ENCODE results near the gene TRAPPC5. TPM values are rescaled to one million over a fixed set of nuclear protein-coding genes. Genes with fewer than 3 reads are reported as not detected.

The TRAPPC5 gene
- total RNA-seq, 1 experiment from 2014 or later = 317 TPM

DNA sequence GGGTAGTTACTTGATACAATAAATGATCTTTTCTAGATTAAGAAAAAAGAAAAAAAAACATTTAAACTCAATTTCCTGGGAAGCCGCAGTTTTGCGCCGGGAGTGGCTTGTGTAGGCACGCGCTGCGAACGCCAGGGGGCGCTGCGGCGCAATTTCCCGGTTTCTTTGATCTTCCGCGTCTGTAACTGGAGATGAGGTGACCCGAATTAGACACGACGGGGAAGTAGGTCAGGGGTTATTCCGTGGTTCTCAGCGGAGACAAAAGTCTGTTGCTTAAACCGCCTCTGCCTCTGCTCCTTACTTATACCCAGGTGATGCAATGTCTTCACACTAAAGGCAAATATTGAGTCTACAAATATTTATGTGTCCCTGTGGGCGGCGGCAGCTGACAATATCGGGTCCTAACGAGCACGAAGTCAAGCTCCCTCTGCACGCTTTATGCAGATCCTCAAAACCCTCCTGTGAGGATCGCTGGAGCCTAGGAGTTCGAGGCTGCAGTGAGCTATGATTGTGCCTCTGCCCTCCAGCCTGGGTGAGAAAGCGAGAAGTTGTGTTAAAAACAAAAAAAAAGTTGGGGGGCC is 28.5 kb upstream of the TRAPPC5 start:
- H3K79me2 ChIP-seq (ENCODE audit: low read length) = no peaks in the 10 kb centered on the region
- no peaks in the 10 kb centered on the region for H4K20me1 ChIP-seq (ENCODE audit: low read length)
- ChIA-PET POLR2A (ENCODE audit: unreplicated experiment) (interaction anchor here (0.6 kb wide), 1 partner anchor 146 kb away, joined by 8 read pairs; no protein-coding TSS in a partner anchor), CTCF (interaction anchor here (0.5 to 1.7 kb wide), 5 partner anchors 11 to 104 kb away, joined by 3 to 11 read pairs (median 4); partner anchors contain the start of gene TRAPPC5)
- no peaks in the 10 kb centered on the region for H3K9me3 ChIP-seq (ENCODE audit: low read length)
- H3K9me2 ChIP-seq (replicated peaks; ENCODE audit: low read length) = no peaks in the 10 kb centered on the region
- intact Hi-C loops (cut with micrococcal nuclease) = loop anchor here (1.0 kb wide), 2 partner anchors 28 to 147 kb away; partner anchors contain the start of gene TRAPPC5
- ATAC-seq = peak; percentile 78
- peaks cover 3% of the 10 kb centered on the region; the same call in 1 of the 2 replicates for H3K4me1 ChIP-seq (ENCODE audit: insufficient read depth, low read length)
- H3K4me2 ChIP-seq (ENCODE audit: low read length) = peak overlapping the region; percentile 70
- peak overlapping the region; percentile 60 for H2AFZ ChIP-seq (ENCODE audit: low read length)
- TF ChIP-seq, protein P1, sequence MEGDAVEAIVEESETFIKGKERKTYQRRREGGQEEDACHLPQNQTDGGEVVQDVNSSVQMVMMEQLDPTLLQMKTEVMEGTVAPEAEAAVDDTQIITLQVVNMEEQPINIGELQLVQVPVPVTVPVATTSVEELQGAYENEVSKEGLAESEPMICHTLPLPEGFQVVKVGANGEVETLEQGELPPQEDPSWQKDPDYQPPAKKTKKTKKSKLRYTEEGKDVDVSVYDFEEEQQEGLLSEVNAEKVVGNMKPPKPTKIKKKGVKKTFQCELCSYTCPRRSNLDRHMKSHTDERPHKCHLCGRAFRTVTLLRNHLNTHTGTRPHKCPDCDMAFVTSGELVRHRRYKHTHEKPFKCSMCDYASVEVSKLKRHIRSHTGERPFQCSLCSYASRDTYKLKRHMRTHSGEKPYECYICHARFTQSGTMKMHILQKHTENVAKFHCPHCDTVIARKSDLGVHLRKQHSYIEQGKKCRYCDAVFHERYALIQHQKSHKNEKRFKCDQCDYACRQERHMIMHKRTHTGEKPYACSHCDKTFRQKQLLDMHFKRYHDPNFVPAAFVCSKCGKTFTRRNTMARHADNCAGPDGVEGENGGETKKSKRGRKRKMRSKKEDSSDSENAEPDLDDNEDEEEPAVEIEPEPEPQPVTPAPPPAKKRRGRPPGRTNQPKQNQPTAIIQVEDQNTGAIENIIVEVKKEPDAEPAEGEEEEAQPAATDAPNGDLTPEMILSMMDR (conservative IDR thresholded peaks at IDR 0.05; ENCODE audit: low read depth, low read length) = peak; percentile 97
- TF ChIP-seq EZH2 (IDR thresholded peaks at IDR 0.05; ENCODE audit: low read length, unreplicated experiment) (no peak), EZH2phosphoT487 (IDR thresholded peaks at IDR 0.05; ENCODE audit: borderline replicate concordance, low read length) (no peak)
- no TSS peak for BruUV-seq (replicated peaks)
- no peak overlapping the region for H3K27ac ChIP-seq (ENCODE audit: low read length)
- peak; percentile 95 for DNase-seq
- H3F3A ChIP-seq (ENCODE audit: low read length, unreplicated experiment) = no peaks in the 10 kb centered on the region
- peak overlapping the region; percentile 23; the same call in 1 of the 2 replicates for H3K4me3 ChIP-seq (ENCODE audit: low read length)
- H3K36me3 ChIP-seq (ENCODE audit: low read depth, low read length) = 0 out of 2 replicates have a peak, but pooled peaks cover 2% of the 10 kb centered on the region
- H3K9ac ChIP-seq (ENCODE audit: low read length) = no peak overlapping the region
- H3K27me3 ChIP-seq (ENCODE audit: low read length) = no peaks in the 10 kb centered on the region

DNA sequence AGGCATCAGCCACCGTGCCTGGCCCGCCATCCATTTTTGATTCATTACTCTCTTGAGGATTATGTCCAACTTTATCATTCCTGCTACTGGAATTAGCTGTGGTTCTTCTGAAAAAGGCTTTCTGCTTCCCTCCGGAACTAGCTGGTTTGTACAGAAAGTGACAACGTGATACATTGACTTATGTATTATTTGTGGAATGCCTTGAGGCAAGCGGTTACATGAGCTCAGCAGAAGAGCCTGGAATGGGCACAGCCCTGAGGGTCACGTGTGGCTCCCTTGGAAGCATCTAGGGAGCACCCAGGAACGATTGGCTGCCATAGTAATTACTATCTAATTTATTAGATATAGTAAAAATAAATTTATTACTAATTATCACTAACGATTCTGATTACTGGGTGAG is 26.2 kb upstream of the TRAPPC5 start:
- no peak overlapping the region for H3K27ac ChIP-seq (ENCODE audit: low read length)
- no peaks in the 10 kb centered on the region for H3K9me3 ChIP-seq (ENCODE audit: low read length)
- ChIA-PET CTCF (no interaction called here), POLR2A (ENCODE audit: unreplicated experiment) (interaction anchor here (0.5 kb wide), 1 partner anchor 128 kb away, joined by 3 read pairs; no protein-coding TSS in a partner anchor)
- BruUV-seq (replicated peaks) = no TSS peak
- intact Hi-C loops (cut with micrococcal nuclease) = no loop called here
- no peak overlapping the region for H3K9ac ChIP-seq (ENCODE audit: low read length)
- H3K79me2 ChIP-seq (ENCODE audit: low read length) = no peaks in the 10 kb centered on the region
- H3K27me3 ChIP-seq (ENCODE audit: low read length) = no peaks in the 10 kb centered on the region
- H3F3A ChIP-seq (ENCODE audit: low read length, unreplicated experiment) = no peaks in the 10 kb centered on the region
- no peak for DNase-seq
- no peaks in the 10 kb centered on the region for H3K9me2 ChIP-seq (replicated peaks; ENCODE audit: low read length)
- H3K4me1 ChIP-seq (ENCODE audit: insufficient read depth, low read length) = peaks cover 3% of the 10 kb centered on the region; the same call in 1 of the 2 replicates
- H2AFZ ChIP-seq (ENCODE audit: low read length) = no peak overlapping the region
- no peak for ATAC-seq
- no peaks in the 10 kb centered on the region for H4K20me1 ChIP-seq (ENCODE audit: low read length)
- no peak overlapping the region for H3K4me3 ChIP-seq (ENCODE audit: low read length)
- TF ChIP-seq EZH2 (IDR thresholded peaks at IDR 0.05; ENCODE audit: low read length, unreplicated experiment) (no peak), EZH2phosphoT487 (IDR thresholded peaks at IDR 0.05; ENCODE audit: borderline replicate concordance, low read length) (no peak)
- TF ChIP-seq, protein P1 (conservative IDR thresholded peaks at IDR 0.05; ENCODE audit: low read depth, low read length) = no peak
- H3K4me2 ChIP-seq (ENCODE audit: low read length) = no peak overlapping the region
- no peaks in the 10 kb centered on the region for H3K36me3 ChIP-seq (ENCODE audit: low read depth, low read length)

DNA sequence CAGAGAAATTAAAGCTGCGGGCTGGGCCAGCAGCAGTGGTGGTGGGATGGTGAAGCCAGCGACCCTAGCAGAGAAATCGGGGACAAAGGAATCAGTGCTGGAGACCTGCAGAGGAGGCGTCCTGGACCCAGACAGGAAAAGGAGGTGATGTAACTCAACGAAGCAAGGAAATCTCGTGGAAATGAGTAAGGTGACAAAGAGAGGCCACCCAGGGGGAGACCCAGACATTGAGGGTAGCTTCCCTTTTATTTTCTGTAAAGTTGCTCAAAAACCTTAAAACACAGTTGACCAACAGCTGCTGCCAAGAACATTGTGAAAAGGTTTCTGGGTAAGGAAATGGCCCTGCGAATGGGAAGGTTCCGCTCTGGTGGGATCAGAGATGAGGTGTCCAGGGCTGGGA is 25.1 kb upstream of the TRAPPC5 start:
- no peak overlapping the region for H3K9ac ChIP-seq (ENCODE audit: low read length)
- DNase-seq (no peak), ATAC-seq (no peak)
- ChIA-PET CTCF (no interaction called here), POLR2A (ENCODE audit: unreplicated experiment) (no interaction called here)
- no peaks in the 10 kb centered on the region for H3K9me3 ChIP-seq (ENCODE audit: low read length)
- no peaks in the 10 kb centered on the region for H3F3A ChIP-seq (ENCODE audit: low read length, unreplicated experiment)
- no peak overlapping the region for H2AFZ ChIP-seq (ENCODE audit: low read length)
- H3K4me2 ChIP-seq (ENCODE audit: low read length) = no peak overlapping the region
- H3K27me3 ChIP-seq (ENCODE audit: low read length) = no peaks in the 10 kb centered on the region
- intact Hi-C loops (cut with micrococcal nuclease) = no loop called here
- no peak overlapping the region for H3K27ac ChIP-seq (ENCODE audit: low read length)
- BruUV-seq (replicated peaks) = no TSS peak
- no peaks in the 10 kb centered on the region for H3K36me3 ChIP-seq (ENCODE audit: low read depth, low read length)
- H4K20me1 ChIP-seq (ENCODE audit: low read length) = no peaks in the 10 kb centered on the region
- no peaks in the 10 kb centered on the region for H3K79me2 ChIP-seq (ENCODE audit: low read length)
- no peak for TF ChIP-seq EZH2phosphoT487 (IDR thresholded peaks at IDR 0.05; ENCODE audit: borderline replicate concordance, low read length)
- no peak for TF ChIP-seq EZH2 (IDR thresholded peaks at IDR 0.05; ENCODE audit: low read length, unreplicated experiment)
- TF ChIP-seq, protein P1 (conservative IDR thresholded peaks at IDR 0.05; ENCODE audit: low read depth, low read length) = no peak
- no peaks in the 10 kb centered on the region for H3K9me2 ChIP-seq (replicated peaks; ENCODE audit: low read length)
- H3K4me3 ChIP-seq (ENCODE audit: low read length) = no peak overlapping the region
- H3K4me1 ChIP-seq (ENCODE audit: insufficient read depth, low read length) = peaks cover 3% of the 10 kb centered on the region; the same call in 1 of the 2 replicates
